HEK293 (cell line): ENCODE results near the gene KRTAP10-5.

Experiments used
- ZBTB21 ChIP-seq: fragments of 450-650 bp; formaldehyde crosslinking; IDR thresholded peaks from 2 replicates; pipeline ENCODE4 v1.5.1; 2017; ENCODE audit warnings: missing biosample characterization, missing genetic modification characterization
- ZNF121 ChIP-seq: fragments of 450-650 bp; formaldehyde crosslinking; IDR thresholded peaks from 2 replicates; pipeline ENCODE4 v1.5.1; 2016; ENCODE audit warnings: missing biosample characterization, missing genetic modification characterization
- ZNF223 ChIP-seq: fragments of 450-650 bp; formaldehyde crosslinking; IDR thresholded peaks from 2 replicates; pipeline ENCODE4 v1.5.1; 2016; ENCODE audit warnings: missing biosample characterization, missing genetic modification characterization
- ZNF24 ChIP-seq: fragments of 450-650 bp; formaldehyde crosslinking; IDR thresholded peaks from 2 replicates; pipeline ENCODE4 v1.5.1; 2016; ENCODE audit warnings: missing biosample characterization, missing genetic modification characterization
- ZNF274 ChIP-seq, 2 experiments: fragments of 200-500 bp in 1 of 2; fragments of 450-650 bp in 1 of 2; sonication (Bioruptor generic) in 1 of 2; formaldehyde crosslinking in 1 of 2; IDR thresholded peaks; 2 replicates each; pipeline versions ENCODE4 v1.5.1 to v1.6.1; 2014 to 2016; ENCODE audit warnings: borderline replicate concordance in 1 of 2, inconsistent platforms in 1 of 2, low read length in 1 of 2, missing biosample characterization in 1 of 2, missing genetic modification characterization in 1 of 2
- ZNF391 ChIP-seq: fragments of 450-650 bp; formaldehyde crosslinking; IDR thresholded peaks from 2 replicates; pipeline ENCODE4 v1.5.1; 2016; ENCODE audit warnings: low read depth, missing biosample characterization, missing genetic modification characterization, borderline replicate concordance
- ZNF600 ChIP-seq: fragments of 450-650 bp; formaldehyde crosslinking; IDR thresholded peaks from 2 replicates; pipeline ENCODE4 v1.5.1; 2016; ENCODE audit warnings: missing biosample characterization, missing genetic modification characterization
- ZNF792 ChIP-seq: fragments of 450-650 bp; formaldehyde crosslinking; IDR thresholded peaks from 2 replicates; pipeline ENCODE4 v1.5.1; 2016; ENCODE audit warnings: missing biosample characterization, missing genetic modification characterization
- TF ChIP-seq, protein P1 (sequence below): fragments of 450-650 bp; formaldehyde crosslinking; IDR thresholded peaks from 2 replicates; pipeline ENCODE4 v1.5.1; 2016; ENCODE audit warnings: missing biosample characterization, missing genetic modification characterization
- TF ChIP-seq, protein P2 (sequence below): fragments of 450-650 bp; formaldehyde crosslinking; IDR thresholded peaks from 2 replicates; pipeline ENCODE4 v1.5.1; 2016; ENCODE audit warnings: missing biosample characterization, missing genetic modification characterization
- TF ChIP-seq, protein P3 (sequence below): fragments of 450-650 bp; formaldehyde crosslinking; IDR thresholded peaks from 2 replicates; pipeline ENCODE4 v1.5.1; 2016; ENCODE audit warnings: missing biosample characterization, missing genetic modification characterization

DNA sequence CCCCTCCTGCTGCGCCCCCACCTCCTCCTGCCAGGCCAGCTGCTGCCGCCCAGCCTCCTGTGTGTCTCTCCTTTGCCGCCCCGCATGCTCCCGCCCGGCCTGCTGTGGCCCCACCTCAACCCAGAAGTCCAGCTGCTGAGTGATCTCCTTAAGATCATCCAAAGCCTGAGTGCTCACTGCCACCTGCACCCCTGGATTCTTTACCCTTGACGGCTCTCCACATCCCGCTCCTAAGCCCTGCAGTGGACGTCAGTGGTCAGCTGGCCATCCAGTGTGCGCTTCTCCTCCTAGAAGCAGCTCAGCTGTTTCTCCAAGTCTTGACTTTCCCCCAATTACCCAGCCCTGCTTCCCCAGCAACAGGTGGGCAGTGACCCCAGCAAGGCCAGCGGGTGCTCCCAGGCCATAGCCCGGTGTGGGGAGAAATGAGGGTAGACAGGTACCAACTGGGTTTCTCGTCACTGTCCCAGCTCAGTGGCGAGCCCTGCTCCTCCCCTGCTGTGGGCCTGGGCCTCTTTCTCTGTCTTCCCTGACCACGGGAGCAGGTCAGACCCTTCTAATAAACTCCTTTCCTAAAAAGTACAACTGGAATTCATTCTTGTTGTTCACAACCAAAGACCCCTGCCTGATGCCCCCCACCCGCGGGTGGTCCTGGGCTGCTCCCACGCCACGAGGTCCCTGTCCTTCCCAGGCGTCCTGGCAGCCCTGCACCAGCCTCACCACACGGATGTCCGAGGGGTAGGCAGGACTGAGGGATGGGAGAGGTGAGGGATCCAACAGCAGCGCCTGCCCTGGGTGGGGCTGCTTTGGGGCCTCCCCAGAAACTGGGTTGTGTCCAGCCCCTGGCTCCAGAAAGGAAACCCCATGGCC is 21.4 kb upstream of the KRTAP10-5 start:
- TF ChIP-seq, protein P1, sequence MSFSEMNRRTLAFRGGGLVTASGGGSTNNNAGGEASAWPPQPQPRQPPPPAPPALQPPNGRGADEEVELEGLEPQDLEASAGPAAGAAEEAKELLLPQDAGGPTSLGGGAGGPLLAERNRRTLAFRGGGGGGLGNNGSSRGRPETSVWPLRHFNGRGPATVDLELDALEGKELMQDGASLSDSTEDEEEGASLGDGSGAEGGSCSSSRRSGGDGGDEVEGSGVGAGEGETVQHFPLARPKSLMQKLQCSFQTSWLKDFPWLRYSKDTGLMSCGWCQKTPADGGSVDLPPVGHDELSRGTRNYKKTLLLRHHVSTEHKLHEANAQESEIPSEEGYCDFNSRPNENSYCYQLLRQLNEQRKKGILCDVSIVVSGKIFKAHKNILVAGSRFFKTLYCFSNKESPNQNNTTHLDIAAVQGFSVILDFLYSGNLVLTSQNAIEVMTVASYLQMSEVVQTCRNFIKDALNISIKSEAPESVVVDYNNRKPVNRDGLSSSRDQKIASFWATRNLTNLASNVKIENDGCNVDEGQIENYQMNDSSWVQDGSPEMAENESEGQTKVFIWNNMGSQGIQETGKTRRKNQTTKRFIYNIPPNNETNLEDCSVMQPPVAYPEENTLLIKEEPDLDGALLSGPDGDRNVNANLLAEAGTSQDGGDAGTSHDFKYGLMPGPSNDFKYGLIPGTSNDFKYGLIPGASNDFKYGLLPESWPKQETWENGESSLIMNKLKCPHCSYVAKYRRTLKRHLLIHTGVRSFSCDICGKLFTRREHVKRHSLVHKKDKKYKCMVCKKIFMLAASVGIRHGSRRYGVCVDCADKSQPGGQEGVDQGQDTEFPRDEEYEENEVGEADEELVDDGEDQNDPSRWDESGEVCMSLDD (tag by site-specific recombination): no peak
- TF ChIP-seq, protein P2, sequence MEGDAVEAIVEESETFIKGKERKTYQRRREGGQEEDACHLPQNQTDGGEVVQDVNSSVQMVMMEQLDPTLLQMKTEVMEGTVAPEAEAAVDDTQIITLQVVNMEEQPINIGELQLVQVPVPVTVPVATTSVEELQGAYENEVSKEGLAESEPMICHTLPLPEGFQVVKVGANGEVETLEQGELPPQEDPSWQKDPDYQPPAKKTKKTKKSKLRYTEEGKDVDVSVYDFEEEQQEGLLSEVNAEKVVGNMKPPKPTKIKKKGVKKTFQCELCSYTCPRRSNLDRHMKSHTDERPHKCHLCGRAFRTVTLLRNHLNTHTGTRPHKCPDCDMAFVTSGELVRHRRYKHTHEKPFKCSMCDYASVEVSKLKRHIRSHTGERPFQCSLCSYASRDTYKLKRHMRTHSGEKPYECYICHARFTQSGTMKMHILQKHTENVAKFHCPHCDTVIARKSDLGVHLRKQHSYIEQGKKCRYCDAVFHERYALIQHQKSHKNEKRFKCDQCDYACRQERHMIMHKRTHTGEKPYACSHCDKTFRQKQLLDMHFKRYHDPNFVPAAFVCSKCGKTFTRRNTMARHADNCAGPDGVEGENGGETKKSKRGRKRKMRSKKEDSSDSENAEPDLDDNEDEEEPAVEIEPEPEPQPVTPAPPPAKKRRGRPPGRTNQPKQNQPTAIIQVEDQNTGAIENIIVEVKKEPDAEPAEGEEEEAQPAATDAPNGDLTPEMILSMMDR: no peak
- TF ChIP-seq, protein P3, sequence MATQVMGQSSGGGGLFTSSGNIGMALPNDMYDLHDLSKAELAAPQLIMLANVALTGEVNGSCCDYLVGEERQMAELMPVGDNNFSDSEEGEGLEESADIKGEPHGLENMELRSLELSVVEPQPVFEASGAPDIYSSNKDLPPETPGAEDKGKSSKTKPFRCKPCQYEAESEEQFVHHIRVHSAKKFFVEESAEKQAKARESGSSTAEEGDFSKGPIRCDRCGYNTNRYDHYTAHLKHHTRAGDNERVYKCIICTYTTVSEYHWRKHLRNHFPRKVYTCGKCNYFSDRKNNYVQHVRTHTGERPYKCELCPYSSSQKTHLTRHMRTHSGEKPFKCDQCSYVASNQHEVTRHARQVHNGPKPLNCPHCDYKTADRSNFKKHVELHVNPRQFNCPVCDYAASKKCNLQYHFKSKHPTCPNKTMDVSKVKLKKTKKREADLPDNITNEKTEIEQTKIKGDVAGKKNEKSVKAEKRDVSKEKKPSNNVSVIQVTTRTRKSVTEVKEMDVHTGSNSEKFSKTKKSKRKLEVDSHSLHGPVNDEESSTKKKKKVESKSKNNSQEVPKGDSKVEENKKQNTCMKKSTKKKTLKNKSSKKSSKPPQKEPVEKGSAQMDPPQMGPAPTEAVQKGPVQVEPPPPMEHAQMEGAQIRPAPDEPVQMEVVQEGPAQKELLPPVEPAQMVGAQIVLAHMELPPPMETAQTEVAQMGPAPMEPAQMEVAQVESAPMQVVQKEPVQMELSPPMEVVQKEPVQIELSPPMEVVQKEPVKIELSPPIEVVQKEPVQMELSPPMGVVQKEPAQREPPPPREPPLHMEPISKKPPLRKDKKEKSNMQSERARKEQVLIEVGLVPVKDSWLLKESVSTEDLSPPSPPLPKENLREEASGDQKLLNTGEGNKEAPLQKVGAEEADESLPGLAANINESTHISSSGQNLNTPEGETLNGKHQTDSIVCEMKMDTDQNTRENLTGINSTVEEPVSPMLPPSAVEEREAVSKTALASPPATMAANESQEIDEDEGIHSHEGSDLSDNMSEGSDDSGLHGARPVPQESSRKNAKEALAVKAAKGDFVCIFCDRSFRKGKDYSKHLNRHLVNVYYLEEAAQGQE (tag by site-specific recombination): no peak
- TF ChIP-seq ZNF391 (tag by site-specific recombination) (no peak), ZBTB21 (tag by site-specific recombination) (no peak), ZNF121 (no peak), ZNF274 (IDR thresholded peaks at IDR 0.05; ENCODE audit: low read length) (no peak), ZNF274 (tag by site-specific recombination; IDR thresholded peaks at IDR 0.05; ENCODE audit: borderline replicate concordance) (no peak), ZNF600 (tag by site-specific recombination) (no peak), ZNF24 (tag by site-specific recombination) (no peak), ZNF223 (tag by site-specific recombination) (no peak), ZNF792 (tag by site-specific recombination) (no peak)
